GM23338 (cell line): ENCODE results near the gene XRCC4. TPM values are rescaled to one million over a fixed set of nuclear protein-coding genes. Genes with fewer than 3 reads are reported as not detected.

Experiments
- ATAC-seq: fragments of 200-7000 bp; cut with Tn5 transposase; 3 replicates; pipeline ENCODE4 v1.9.1; 2020
- DNase-seq: peaks from one replicate; pipeline ENCODE4 v3.0.0-alpha.2; 2015; ENCODE audit warnings: low spot score
- H2AFZ ChIP-seq: fragments of 200-600 bp; sonication (generic); 2 replicates; pipeline ENCODE4 v1.8.0; 2016; ENCODE audit warnings: antibody characterized with exemption, mild to moderate bottlenecking, moderate library complexity
- H3F3A ChIP-seq: fragments of 200-600 bp; sonication (generic); replicated peaks from 2 replicates; pipeline ENCODE4 v1.8.0; 2017; ENCODE audit warnings: antibody characterized with exemption, mixed run types, low read depth
- H3K27ac ChIP-seq: fragments of 200-600 bp; sonication (generic); 2 replicates; pipeline ENCODE4 v1.6.1; 2016; ENCODE audit warnings: low read depth
- H3K27me3 ChIP-seq: fragments of 200-600 bp; sonication (generic); 2 replicates; pipeline ENCODE4 v1.8.0; 2016; ENCODE audit warnings: mild to moderate bottlenecking, mixed run types, moderate library complexity; ENCODE audit not compliant: insufficient read depth
- H3K36me3 ChIP-seq: fragments of 200-600 bp; sonication (generic); 2 replicates; pipeline ENCODE4 v1.8.0; 2016; ENCODE audit warnings: mild to moderate bottlenecking; ENCODE audit not compliant: insufficient read depth
- H3K4me1 ChIP-seq: fragments of 200-600 bp; sonication (generic); 2 replicates; pipeline ENCODE4 v1.8.0; 2016; ENCODE audit warnings: mild to moderate bottlenecking, moderate library complexity; ENCODE audit not compliant: insufficient read depth
- H3K4me2 ChIP-seq: fragments of 200-600 bp; sonication (generic); 2 replicates; pipeline ENCODE4 v1.7.1; 2017; ENCODE audit warnings: mixed run types
- H3K4me3 ChIP-seq: fragments of 200-600 bp; sonication (generic); 2 replicates; pipeline ENCODE4 v1.6.1; 2016; ENCODE audit warnings: mixed run types
- H3K79me2 ChIP-seq: fragments of 200-600 bp; sonication (generic); replicated peaks from 2 replicates; pipeline ENCODE4 v1.8.0; 2017; ENCODE audit warnings: mild to moderate bottlenecking; ENCODE audit not compliant: insufficient read depth
- H3K9me2 ChIP-seq: fragments of 200-600 bp; sonication (generic); 2 replicates; pipeline ENCODE4 v1.8.0; 2017; ENCODE audit not compliant: insufficient read depth
- H4K20me1 ChIP-seq: fragments of 200-600 bp; sonication (generic); replicated peaks from 2 replicates; pipeline ENCODE4 v1.8.0; 2017; ENCODE audit warnings: mild to moderate bottlenecking; ENCODE audit not compliant: insufficient read depth
- H3K27ac Mint-ChIP-seq: 2 replicates; pipeline ENCODE4 v1.8.0; 2020; ENCODE audit warnings: inconsistent platforms, mild to moderate bottlenecking, moderate library complexity, mixed read lengths
- H3K27me3 Mint-ChIP-seq: 3 replicates; pipeline ENCODE4 v1.8.0; 2022; ENCODE audit warnings: low read depth, mild to moderate bottlenecking, moderate library complexity, mixed read lengths, inconsistent platforms; ENCODE audit not compliant: insufficient read depth, poor library complexity
- H3K36me3 Mint-ChIP-seq: 3 replicates; pipeline ENCODE4 v1.8.0; 2021; ENCODE audit warnings: low read depth, mild to moderate bottlenecking, inconsistent platforms, moderate library complexity, mixed read lengths
- H3K4me1 Mint-ChIP-seq: 3 replicates; pipeline ENCODE4 v1.8.0; 2020; ENCODE audit warnings: mild to moderate bottlenecking, inconsistent platforms, mixed read lengths
- H3K4me3 Mint-ChIP-seq: 3 replicates; pipeline ENCODE4 v1.8.0; 2021; ENCODE audit warnings: moderate library complexity, mild to moderate bottlenecking, inconsistent platforms, mixed read lengths
- H3K9me3 Mint-ChIP-seq: 3 replicates; pipeline ENCODE4 v1.8.0; 2020; ENCODE audit warnings: moderate library complexity, mild to moderate bottlenecking, inconsistent platforms, mixed read lengths
- CREB1 ChIP-seq: fragments of 250-450 bp; sonication (Bioruptor Pico); IDR thresholded peaks from 2 replicates; pipeline ENCODE4 v1.5.0; 2020; ENCODE audit warnings: low read depth, mild to moderate bottlenecking, moderate library complexity
- ETS1 ChIP-seq: IDR thresholded peaks from 2 replicates; pipeline ENCODE4 v1.6.1; 2016; ENCODE audit warnings: antibody characterized with exemption
- EZH2 ChIP-seq: fragments of 200-600 bp; sonication (generic); IDR thresholded peaks from one replicate; pipeline ENCODE4 v1.8.0; 2017; ENCODE audit warnings: antibody characterized with exemption, mild to moderate bottlenecking, low read depth; ENCODE audit not compliant: unreplicated experiment
- EZH2phosphoT487 ChIP-seq: fragments of 200-600 bp; sonication (generic); IDR thresholded peaks from one replicate; pipeline ENCODE4 v1.8.1; 2018; ENCODE audit warnings: antibody characterized with exemption; ENCODE audit not compliant: unreplicated experiment
- JUNB ChIP-seq: IDR thresholded peaks from one replicate; pipeline ENCODE4 v1.6.1; 2016; ENCODE audit warnings: antibody characterized with exemption; ENCODE audit not compliant: unreplicated experiment
- NANOG ChIP-seq: IDR thresholded peaks from 2 replicates; pipeline ENCODE4 v1.6.1; 2016; ENCODE audit warnings: antibody characterized with exemption, borderline replicate concordance
- POLR2AphosphoS5 ChIP-seq: IDR thresholded peaks from 2 replicates; pipeline ENCODE4 v1.6.1; 2016; ENCODE audit warnings: antibody characterized with exemption, low read depth
- REST ChIP-seq: IDR thresholded peaks from one replicate; pipeline ENCODE4 v1.6.1; 2018; ENCODE audit warnings: antibody characterized with exemption; ENCODE audit not compliant: unreplicated experiment
- STAT1 ChIP-seq: IDR thresholded peaks from one replicate; pipeline ENCODE4 v1.6.1; 2016; ENCODE audit warnings: antibody characterized with exemption; ENCODE audit not compliant: unreplicated experiment
- ZNF114 ChIP-seq: fragments of 250-450 bp; sonication (Bioruptor Pico); IDR thresholded peaks from 2 replicates; pipeline ENCODE4 v1.5.0; 2020; ENCODE audit warnings: mild to moderate bottlenecking, moderate library complexity
- ZNF331 ChIP-seq: fragments of 250-450 bp; sonication (Bioruptor Pico); IDR thresholded peaks from 2 replicates; pipeline ENCODE4 v1.5.0; 2020; ENCODE audit warnings: low read depth, mild to moderate bottlenecking, moderate library complexity
- polyA plus RNA-seq: library from polyadenylated mRNA; unstranded; fragments of >200 nt; fragmentation: Nextera tagmentation; extraction: Ambion mirVana; gene quantifications from 2 replicates; pipeline ENCODE4 v1.2.1, GENCODE V29; 2016
- total RNA-seq: library from RNA; depleted of rRNA; stranded (reverse); fragments of >200 nt; shearing (Covaris generic); gene quantifications from 2 replicates; pipeline ENCODE4 v1.2.3, GENCODE V29; 2014
- TF ChIP-seq, protein P1 (sequence below), 2 experiments: fragments of 200-600 bp in 1 of 2; sonication (generic) in 1 of 2; conservative IDR thresholded peaks; 2 replicates each; pipeline versions ENCODE4 v1.5.1 to v1.6.1; 2016 to 2017; ENCODE audit warnings: antibody characterized with exemption in 2 of 2, low read depth in 2 of 2, mild to moderate bottlenecking in 2 of 2, moderate library complexity in 1 of 2
- TF ChIP-seq, protein P2 (sequence below): fragments of 250-450 bp; sonication (Bioruptor Pico); IDR thresholded peaks from 2 replicates; pipeline ENCODE4 v1.5.0; 2020; ENCODE audit warnings: mild to moderate bottlenecking, moderate library complexity

Gene XRCC4
- total and polyA plus RNA-seq, 2 experiments from 2014 or later: 11.5 to 22.4 TPM

GRCh38 chr5:83219077-83219476 lies 141.7 kb downstream of the XRCC4 start:
- no peak overlapping the region for H2AFZ ChIP-seq
- H3F3A ChIP-seq: no peaks in the 10 kb centered on the region
- Mint-ChIP-seq H3K27ac (no peak overlapping the region), H3K36me3 (no peaks in the 10 kb centered on the region), H3K9me3 (no peaks in the 10 kb centered on the region), H3K27me3 (no peaks in the 10 kb centered on the region), H3K4me3 (no peak overlapping the region), H3K4me1 (peaks cover 7% of the 10 kb centered on the region; the same call in 2 of the 3 replicates)
- no peaks in the 10 kb centered on the region for H4K20me1 ChIP-seq
- no peak for ATAC-seq
- H3K27ac ChIP-seq: no peak overlapping the region
- H3K9me2 ChIP-seq: no peaks in the 10 kb centered on the region
- H3K36me3 ChIP-seq: no peaks in the 10 kb centered on the region
- H3K27me3 ChIP-seq: no peaks in the 10 kb centered on the region
- TF ChIP-seq REST: no peak
- no peak for TF ChIP-seq NANOG
- TF ChIP-seq, protein P1, sequence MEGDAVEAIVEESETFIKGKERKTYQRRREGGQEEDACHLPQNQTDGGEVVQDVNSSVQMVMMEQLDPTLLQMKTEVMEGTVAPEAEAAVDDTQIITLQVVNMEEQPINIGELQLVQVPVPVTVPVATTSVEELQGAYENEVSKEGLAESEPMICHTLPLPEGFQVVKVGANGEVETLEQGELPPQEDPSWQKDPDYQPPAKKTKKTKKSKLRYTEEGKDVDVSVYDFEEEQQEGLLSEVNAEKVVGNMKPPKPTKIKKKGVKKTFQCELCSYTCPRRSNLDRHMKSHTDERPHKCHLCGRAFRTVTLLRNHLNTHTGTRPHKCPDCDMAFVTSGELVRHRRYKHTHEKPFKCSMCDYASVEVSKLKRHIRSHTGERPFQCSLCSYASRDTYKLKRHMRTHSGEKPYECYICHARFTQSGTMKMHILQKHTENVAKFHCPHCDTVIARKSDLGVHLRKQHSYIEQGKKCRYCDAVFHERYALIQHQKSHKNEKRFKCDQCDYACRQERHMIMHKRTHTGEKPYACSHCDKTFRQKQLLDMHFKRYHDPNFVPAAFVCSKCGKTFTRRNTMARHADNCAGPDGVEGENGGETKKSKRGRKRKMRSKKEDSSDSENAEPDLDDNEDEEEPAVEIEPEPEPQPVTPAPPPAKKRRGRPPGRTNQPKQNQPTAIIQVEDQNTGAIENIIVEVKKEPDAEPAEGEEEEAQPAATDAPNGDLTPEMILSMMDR (conservative IDR thresholded peaks at IDR 0.05; ENCODE audit: low read depth in 2 of 2): no peak
- no peak for TF ChIP-seq JUNB
- no peak for TF ChIP-seq EZH2
- TF ChIP-seq ETS1: no peak
- TF ChIP-seq, protein P2, sequence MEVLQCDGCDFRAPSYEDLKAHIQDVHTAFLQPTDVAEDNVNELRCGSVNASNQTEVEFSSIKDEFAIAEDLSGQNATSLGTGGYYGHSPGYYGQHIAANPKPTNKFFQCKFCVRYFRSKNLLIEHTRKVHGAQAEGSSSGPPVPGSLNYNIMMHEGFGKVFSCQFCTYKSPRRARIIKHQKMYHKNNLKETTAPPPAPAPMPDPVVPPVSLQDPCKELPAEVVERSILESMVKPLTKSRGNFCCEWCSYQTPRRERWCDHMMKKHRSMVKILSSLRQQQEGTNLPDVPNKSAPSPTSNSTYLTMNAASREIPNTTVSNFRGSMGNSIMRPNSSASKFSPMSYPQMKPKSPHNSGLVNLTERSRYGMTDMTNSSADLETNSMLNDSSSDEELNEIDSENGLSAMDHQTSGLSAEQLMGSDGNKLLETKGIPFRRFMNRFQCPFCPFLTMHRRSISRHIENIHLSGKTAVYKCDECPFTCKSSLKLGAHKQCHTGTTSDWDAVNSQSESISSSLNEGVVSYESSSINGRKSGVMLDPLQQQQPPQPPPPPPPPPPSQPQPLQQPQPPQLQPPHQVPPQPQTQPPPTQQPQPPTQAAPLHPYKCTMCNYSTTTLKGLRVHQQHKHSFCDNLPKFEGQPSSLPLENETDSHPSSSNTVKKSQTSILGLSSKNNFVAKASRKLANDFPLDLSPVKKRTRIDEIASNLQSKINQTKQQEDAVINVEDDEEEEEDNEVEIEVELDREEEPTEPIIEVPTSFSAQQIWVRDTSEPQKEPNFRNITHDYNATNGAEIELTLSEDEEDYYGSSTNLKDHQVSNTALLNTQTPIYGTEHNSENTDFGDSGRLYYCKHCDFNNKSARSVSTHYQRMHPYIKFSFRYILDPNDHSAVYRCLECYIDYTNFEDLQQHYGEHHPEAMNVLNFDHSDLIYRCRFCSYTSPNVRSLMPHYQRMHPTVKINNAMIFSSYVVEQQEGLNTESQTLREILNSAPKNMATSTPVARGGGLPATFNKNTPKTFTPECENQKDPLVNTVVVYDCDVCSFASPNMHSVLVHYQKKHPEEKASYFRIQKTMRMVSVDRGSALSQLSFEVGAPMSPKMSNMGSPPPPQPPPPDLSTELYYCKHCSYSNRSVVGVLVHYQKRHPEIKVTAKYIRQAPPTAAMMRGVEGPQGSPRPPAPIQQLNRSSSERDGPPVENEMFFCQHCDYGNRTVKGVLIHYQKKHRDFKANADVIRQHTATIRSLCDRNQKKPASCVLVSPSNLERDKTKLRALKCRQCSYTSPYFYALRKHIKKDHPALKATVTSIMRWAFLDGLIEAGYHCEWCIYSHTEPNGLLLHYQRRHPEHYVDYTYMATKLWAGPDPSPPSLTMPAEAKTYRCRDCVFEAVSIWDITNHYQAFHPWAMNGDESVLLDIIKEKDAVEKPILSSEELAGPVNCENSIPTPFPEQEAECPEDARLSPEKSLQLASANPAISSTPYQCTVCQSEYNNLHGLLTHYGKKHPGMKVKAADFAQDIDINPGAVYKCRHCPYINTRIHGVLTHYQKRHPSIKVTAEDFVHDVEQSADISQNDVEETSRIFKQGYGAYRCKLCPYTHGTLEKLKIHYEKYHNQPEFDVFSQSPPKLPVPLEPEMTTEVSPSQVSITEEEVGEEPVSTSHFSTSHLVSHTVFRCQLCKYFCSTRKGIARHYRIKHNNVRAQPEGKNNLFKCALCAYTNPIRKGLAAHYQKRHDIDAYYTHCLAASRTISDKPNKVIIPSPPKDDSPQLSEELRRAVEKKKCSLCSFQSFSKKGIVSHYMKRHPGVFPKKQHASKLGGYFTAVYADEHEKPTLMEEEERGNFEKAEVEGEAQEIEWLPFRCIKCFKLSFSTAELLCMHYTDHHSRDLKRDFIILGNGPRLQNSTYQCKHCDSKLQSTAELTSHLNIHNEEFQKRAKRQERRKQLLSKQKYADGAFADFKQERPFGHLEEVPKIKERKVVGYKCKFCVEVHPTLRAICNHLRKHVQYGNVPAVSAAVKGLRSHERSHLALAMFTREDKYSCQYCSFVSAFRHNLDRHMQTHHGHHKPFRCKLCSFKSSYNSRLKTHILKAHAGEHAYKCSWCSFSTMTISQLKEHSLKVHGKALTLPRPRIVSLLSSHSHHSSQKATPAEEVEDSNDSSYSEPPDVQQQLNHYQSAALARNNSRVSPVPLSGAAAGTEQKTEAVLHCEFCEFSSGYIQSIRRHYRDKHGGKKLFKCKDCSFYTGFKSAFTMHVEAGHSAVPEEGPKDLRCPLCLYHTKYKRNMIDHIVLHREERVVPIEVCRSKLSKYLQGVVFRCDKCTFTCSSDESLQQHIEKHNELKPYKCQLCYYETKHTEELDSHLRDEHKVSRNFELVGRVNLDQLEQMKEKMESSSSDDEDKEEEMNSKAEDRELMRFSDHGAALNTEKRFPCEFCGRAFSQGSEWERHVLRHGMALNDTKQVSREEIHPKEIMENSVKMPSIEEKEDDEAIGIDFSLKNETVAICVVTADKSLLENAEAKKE: no peak
- TF ChIP-seq ZNF331 (CRISPR knock-in tag): no peak
- TF ChIP-seq POLR2AphosphoS5: no peak
- no peak for TF ChIP-seq ZNF114 (CRISPR knock-in tag)
- no peak for TF ChIP-seq EZH2phosphoT487
- TF ChIP-seq STAT1: no peak
- TF ChIP-seq CREB1 (CRISPR knock-in tag): no peak
- H3K4me2 ChIP-seq: no peak overlapping the region
- H3K4me3 ChIP-seq: no peak overlapping the region
- no peaks in the 10 kb centered on the region for H3K79me2 ChIP-seq
- no peak for DNase-seq
- H3K4me1 ChIP-seq: no peaks in the 10 kb centered on the region
